Osteocyte (in vitro differentiated cells): ENCODE results near the gene TSTD2. TPM values are rescaled to one million over a fixed set of nuclear protein-coding genes. Genes with fewer than 3 reads are reported as not detected.

ENCODE experiments used
- DNase-seq: peaks from one replicate; pipeline ENCODE4 v3.0.0; 2021; ENCODE audit warnings: mixed read lengths; ENCODE audit not compliant: unreplicated experiment; ENCODE audit errors: extremely low spot score
- H3K27ac Mint-ChIP-seq: one replicate; pipeline ENCODE4 v1.8.0; 2021; ENCODE audit warnings: mild to moderate bottlenecking, mixed read lengths; ENCODE audit not compliant: unreplicated experiment
- H3K27me3 Mint-ChIP-seq: one replicate; pipeline ENCODE4 v1.8.0; 2021; ENCODE audit warnings: mixed read lengths; ENCODE audit not compliant: unreplicated experiment
- H3K36me3 Mint-ChIP-seq: one replicate; pipeline ENCODE4 v1.8.0; 2021; ENCODE audit warnings: mixed read lengths; ENCODE audit not compliant: unreplicated experiment
- H3K4me1 Mint-ChIP-seq: one replicate; pipeline ENCODE4 v1.8.0; 2021; ENCODE audit warnings: mixed read lengths; ENCODE audit not compliant: unreplicated experiment
- H3K4me3 Mint-ChIP-seq: one replicate; pipeline ENCODE4 v1.8.0; 2021; ENCODE audit warnings: mild to moderate bottlenecking, moderate library complexity, mixed read lengths; ENCODE audit not compliant: unreplicated experiment
- H3K9me3 Mint-ChIP-seq: one replicate; pipeline ENCODE4 v1.8.0; 2021; ENCODE audit warnings: mixed read lengths; ENCODE audit not compliant: unreplicated experiment
- CTCF ChIP-seq: fragments of 200-600 bp; sonication (generic); IDR thresholded peaks from 2 replicates; pipeline ENCODE4 v1.5.0; 2021; ENCODE audit warnings: antibody characterized with exemption, mild to moderate bottlenecking, moderate library complexity
- total RNA-seq: library from RNA; stranded (reverse); gene quantifications from 2 replicates; pipeline ENCODE4 v1.2.1, GENCODE V29; 2021

Gene TSTD2
- total RNA-seq, 1 donor from 2014 or later, result 23.3 TPM

GRCh38 chr9:97554566-97555075 lies 78.5 kb downstream of the TSTD2 start:
- H3K27ac Mint-ChIP-seq, result no peak overlapping the region
- no peak for TF ChIP-seq CTCF
- DNase-seq, result no peak
- peaks cover 30% of the 10 kb centered on the region for H3K27me3 Mint-ChIP-seq
- H3K4me1 Mint-ChIP-seq, result no peaks in the 10 kb centered on the region
- H3K9me3 Mint-ChIP-seq, result no peaks in the 10 kb centered on the region
- H3K36me3 Mint-ChIP-seq, result no peaks in the 10 kb centered on the region
- no peak overlapping the region for H3K4me3 Mint-ChIP-seq

- peaks cover 31% of the 10 kb centered on the region for H3K27me3 Mint-ChIP-seq
Measured at GRCh38 chr9:97553841-97554240, 79.3 kb downstream of the TSTD2 start.

GRCh38 chr9:97553141-97553540 lies 80.0 kb downstream of the TSTD2 start:
- TF ChIP-seq CTCF, result no peak
- Mint-ChIP-seq H3K9me3 (no peaks in the 10 kb centered on the region), H3K27ac (no peak overlapping the region), H3K4me1 (no peaks in the 10 kb centered on the region), H3K36me3 (no peaks in the 10 kb centered on the region), H3K27me3 (peaks cover 29% of the 10 kb centered on the region), H3K4me3 (no peak overlapping the region)
- DNase-seq, result no peak

More at GRCh38 chr9:97553841-97554240, 79.3 kb downstream of the TSTD2 start:
- H3K9me3 Mint-ChIP-seq, result no peaks in the 10 kb centered on the region
- no peaks in the 10 kb centered on the region for H3K36me3 Mint-ChIP-seq
- no peaks in the 10 kb centered on the region for H3K4me1 Mint-ChIP-seq
- no peak for DNase-seq
- H3K27ac Mint-ChIP-seq, result no peak overlapping the region
- H3K4me3 Mint-ChIP-seq, result no peak overlapping the region
- TF ChIP-seq CTCF, result no peak

- Mint-ChIP-seq H3K27ac (no peak overlapping the region), H3K36me3 (no peaks in the 10 kb centered on the region), H3K27me3 (peaks cover 33% of the 10 kb centered on the region), H3K9me3 (no peaks in the 10 kb centered on the region), H3K4me3 (no peak overlapping the region), H3K4me1 (no peaks in the 10 kb centered on the region)
- TF ChIP-seq CTCF, result no peak
- DNase-seq, result no peak
Measured at GRCh38 chr9:97551308-97551707, 81.9 kb downstream of the TSTD2 start.

- H3K36me3 Mint-ChIP-seq, result no peaks in the 10 kb centered on the region
- H3K4me3 Mint-ChIP-seq, result no peak overlapping the region
- peaks cover 31% of the 10 kb centered on the region for H3K27me3 Mint-ChIP-seq
- no peaks in the 10 kb centered on the region for H3K9me3 Mint-ChIP-seq
- H3K27ac Mint-ChIP-seq, result no peak overlapping the region
- no peak for DNase-seq
- no peaks in the 10 kb centered on the region for H3K4me1 Mint-ChIP-seq
- TF ChIP-seq CTCF, result no peak
Measured at GRCh38 chr9:97550386-97550785, 82.8 kb downstream of the TSTD2 start.

Other genes starting within 250 kb of the TSTD2 start
- gene TDRD7, start 221.3 kb downstream of the TSTD2 start, total RNA-seq, result 8.6 and 11.0 TPM in 2 replicates
- gene TMOD1, start 131.7 kb downstream of the TSTD2 start, total RNA-seq, result not detected in 2 replicates
- 34.9 and 42.2 TPM in 2 replicates for gene NCBP1, start 453 bp upstream of the TSTD2 start, total RNA-seq
- gene XPA, start 64.0 kb upstream of the TSTD2 start, total RNA-seq, result 10.1 and 10.6 TPM in 2 replicates
- gene FOXE1, start 219.9 kb upstream of the TSTD2 start, total RNA-seq, result not detected in 2 replicates